ENCODE data around the gene C4orf50.
"Not testable (repeated sequence)": the region's sequence is repeated elsewhere in the genome, so short reads cannot be mapped to it uniquely, and the experiment has no call there.

The C4orf50 gene

GRCh38 chr4:5956285-5957021 is 61.8 kb downstream of the C4orf50 start:
- no peak overlapping the region for H3K4me3 ChIP-seq (ENCODE audit: low read depth, low read length)

GRCh38 chr4:5955856-5956255 is 62.4 kb downstream of the C4orf50 start:
- no peak overlapping the region for H3K4me3 ChIP-seq (ENCODE audit: low read depth, low read length)
- no peak for TF ChIP-seq CTCF (IDR thresholded peaks at IDR 0.05; ENCODE audit: low read depth, low read length)

More at GRCh38 chr4:5956285-5957021, 61.8 kb downstream of the C4orf50 start:
- TF ChIP-seq CTCF (IDR thresholded peaks at IDR 0.05; ENCODE audit: low read depth, low read length): no peak

GRCh38 chr4:5955201-5955821 is 62.9 kb downstream of the C4orf50 start:
- TF ChIP-seq CTCF (IDR thresholded peaks at IDR 0.05; ENCODE audit: low read depth, low read length): no peak
- H3K4me3 ChIP-seq (ENCODE audit: low read depth, low read length): no peak overlapping the region

GRCh38 chr4:5954056-5954760 is 64.0 kb downstream of the C4orf50 start:
- no peak for TF ChIP-seq CTCF (IDR thresholded peaks at IDR 0.05; ENCODE audit: low read depth, low read length)
- no peak overlapping the region for H3K4me3 ChIP-seq (ENCODE audit: low read depth, low read length)

- no peak overlapping the region for H3K4me3 ChIP-seq (ENCODE audit: low read depth, low read length)
- no peak for TF ChIP-seq CTCF (IDR thresholded peaks at IDR 0.05; ENCODE audit: low read depth, low read length)
Measured at GRCh38 chr4:5952975-5953951, 65.0 kb downstream of the C4orf50 start.

GRCh38 chr4:5952286-5952974 is 65.8 kb downstream of the C4orf50 start:
- H3K4me3 ChIP-seq (ENCODE audit: low read depth, low read length): no peak overlapping the region
- TF ChIP-seq CTCF (IDR thresholded peaks at IDR 0.05; ENCODE audit: low read depth, low read length): no peak

GRCh38 chr4:5946653-5947052 is 71.6 kb downstream of the C4orf50 start:
- not testable (repeated sequence) for H3K4me3 ChIP-seq (ENCODE audit: low read depth, low read length)

Data from WI38 (cell line).